HepG2 (cell line): Measurements from ENCODE around the gene CAPN10. TPM values are rescaled to one million over a fixed set of nuclear protein-coding genes. Genes with fewer than 3 reads are reported as not detected.

ENCODE experiments used
- CHD2 ChIP-seq: IDR thresholded peaks from 2 replicates; pipeline ENCODE4 v1.6.1; 2011; ENCODE audit warnings: low read depth, low read length, improper control_type of control experiment
- FIP1L1 ChIP-seq: fragments of 200-400 bp; formaldehyde crosslinking; IDR thresholded peaks from 2 replicates; pipeline ENCODE4 v1.6.1; 2018; ENCODE audit warnings: low read depth, mild to moderate bottlenecking, low read length, moderate library complexity, borderline replicate concordance; ENCODE audit not compliant: insufficient read depth
- HIC2 ChIP-seq: sonication (generic); formaldehyde crosslinking; IDR thresholded peaks from 2 replicates; pipeline ENCODE4 v1.9.0; 2022; ENCODE audit warnings: low read depth, missing genetic modification reagents
- KLF15 ChIP-seq: sonication (generic); formaldehyde crosslinking; IDR thresholded peaks from 2 replicates; pipeline ENCODE4 v1.8.1; 2023; ENCODE audit warnings: borderline replicate concordance, mild to moderate bottlenecking, inconsistent platforms, missing genetic modification reagents, mixed read lengths
- NR0B2 ChIP-seq: sonication (generic); formaldehyde crosslinking; IDR thresholded peaks from 2 replicates; pipeline ENCODE4 v1.4.0; 2020; ENCODE audit warnings: mild to moderate bottlenecking, missing genetic modification reagents
- PAF1 ChIP-seq: IDR thresholded peaks from 2 replicates; pipeline ENCODE4 v1.6.1; 2016; ENCODE audit warnings: missing genetic modification reagents, missing compliant biosample characterization
- PHF20 ChIP-seq: sonication (generic); formaldehyde crosslinking; IDR thresholded peaks from 2 replicates; pipeline ENCODE4 v1.5.0; 2020; ENCODE audit warnings: mild to moderate bottlenecking, missing genetic modification reagents
- SP5 ChIP-seq: IDR thresholded peaks from 2 replicates; pipeline ENCODE4 v1.6.1; 2016; ENCODE audit warnings: low read depth, borderline replicate concordance
- TFDP2 ChIP-seq: sonication (generic); formaldehyde crosslinking; IDR thresholded peaks from 2 replicates; pipeline ENCODE4 v1.4.0; 2020; ENCODE audit warnings: missing genetic modification reagents
- THAP9 ChIP-seq: sonication (generic); formaldehyde crosslinking; IDR thresholded peaks from 2 replicates; pipeline ENCODE4; 2020; ENCODE audit warnings: missing genetic modification reagents, mild to moderate bottlenecking, borderline replicate concordance
- TRAFD1 ChIP-seq: sonication (generic); formaldehyde crosslinking; IDR thresholded peaks from 2 replicates; pipeline ENCODE4 v1.5.1; 2020; ENCODE audit warnings: missing genetic modification reagents, mild to moderate bottlenecking, borderline replicate concordance
- ZFP91 ChIP-seq: sonication (generic); formaldehyde crosslinking; IDR thresholded peaks from 2 replicates; pipeline ENCODE4 v1.9.0; 2022; ENCODE audit warnings: missing genetic modification reagents, mild to moderate bottlenecking, borderline replicate concordance
- ZNF30 ChIP-seq: sonication (generic); formaldehyde crosslinking; IDR thresholded peaks from 2 replicates; pipeline ENCODE4 v1.5.0; 2020; ENCODE audit warnings: mild to moderate bottlenecking, missing genetic modification reagents
- ZNF709 ChIP-seq: sonication (generic); formaldehyde crosslinking; IDR thresholded peaks from 2 replicates; pipeline ENCODE4 v1.5.0; 2020; ENCODE audit warnings: mild to moderate bottlenecking, missing genetic modification reagents
- ZNF761 ChIP-seq: sonication (generic); formaldehyde crosslinking; conservative IDR thresholded peaks from 2 replicates; pipeline ENCODE4 v1.4.0; 2020; ENCODE audit warnings: mild to moderate bottlenecking, missing genetic modification reagents
- ZNF768 ChIP-seq: sonication (generic); formaldehyde crosslinking; IDR thresholded peaks from 2 replicates; pipeline ENCODE4 v1.4.0; 2020; ENCODE audit warnings: missing genetic modification reagents
- ZSCAN22 ChIP-seq: sonication (generic); formaldehyde crosslinking; IDR thresholded peaks from 2 replicates; pipeline ENCODE4 v1.4.0; 2020; ENCODE audit warnings: mild to moderate bottlenecking, missing genetic modification reagents
- polyA plus RNA-seq, 8 experiments: library from polyadenylated mRNA; depleted of rRNA in 3 of 8; stranded (reverse) in 7 of 8; unstranded in 1 of 8; fragments of >200 nt; fragmentation: Illumina TruSeq in 4 of 8; extraction: Trizol in 4 of 8; gene quantifications; 2 replicates each; pipeline versions ENCODE4 v1.2.1 to v1.2.3, GENCODE V29; 2011 to 2016; ENCODE audit warnings: low read depth in 4 of 8, missing spikeins in 1 of 8, mixed read lengths in 1 of 8; ENCODE audit not compliant: insufficient read depth in 1 of 8
- total RNA-seq, 5 experiments: library from RNA; depleted of rRNA; stranded (reverse); fragments of >200 nt; fragmentation: Illumina TruSeq; extraction: Trizol; gene quantifications; 2 replicates each; pipeline ENCODE4 v1.2.3, GENCODE V29; 2016; ENCODE audit warnings: low read depth in 1 of 5

The CAPN10 gene
- total and polyA plus RNA-seq, 2 of the 13 experiments (the other 11 are each of a cell fraction or from before 2014, with no cell fraction given): 27.6 to 32.4 TPM

- TF ChIP-seq HIC2 (CRISPR knock-in tag) (peak; percentile 15; the same call in 1 of the 2 replicates), ZNF709 (peak; percentile 88; the same call in 1 of the 2 replicates), TRAFD1 (CRISPR knock-in tag) (0 out of 2 replicates have a peak, but pooled peaks have one; percentile 79), ZNF761 (CRISPR knock-in tag) (no peak; the same call in 1 of the 2 replicates), NR0B2 (CRISPR knock-in tag) (peak; percentile 85), PHF20 (CRISPR knock-in tag) (no peak; the same call in none of the 2 replicates), ZFP91 (peak; percentile 73), FIP1L1 (0 out of 2 replicates have a peak, but pooled peaks have one; percentile 40), TFDP2 (peak; percentile 80), ZNF768 (CRISPR knock-in tag) (peak; percentile 63; the same call in 1 of the 2 replicates), CHD2 (peak; percentile 18; the same call in 1 of the 2 replicates), KLF15 (CRISPR knock-in tag) (peak; percentile 50; the same call in 1 of the 2 replicates), PAF1 (CRISPR knock-in tag) (no peak), SP5 (CRISPR knock-in tag) (peak; percentile 66), THAP9 (CRISPR knock-in tag) (no peak), ZNF30 (CRISPR knock-in tag) (peak; percentile 3; the same call in 1 of the 2 replicates), ZSCAN22 (CRISPR knock-in tag) (no peak)
Measured at GRCh38 chr2:240560480-240561324, 25.8 kb upstream of the CAPN10 start (continued).
